Heart left ventricle (tissue), 13 donors: Measurements from ENCODE around the gene STXBP5L.

Source experiments
- CTCF ChIP-seq, 12 donors: fragments of 200-600 bp; sonication (generic) in 4 of 12; IDR thresholded peaks; one replicate each; pipeline versions ENCODE4 v1.5.0 to v1.8.0; 2018 to 2022; ENCODE audit warnings: antibody characterized with exemption in 12 of 12, mild to moderate bottlenecking in 5 of 12
- POLR2A ChIP-seq, 2 donors: fragments of 450-650 bp; IDR thresholded peaks; one replicate each; pipeline ENCODE4 v1.6.1; 2017; ENCODE audit warnings: antibody characterized with exemption in 2 of 2, mild to moderate bottlenecking in 2 of 2, moderate library complexity in 2 of 2
- donor health status: ischemic (EF 13 %, LVEDD 7.1; RV severe dilation, severe dysfunction).
- donor health status: DM: no; HTN: yes; CAD: no.
- donor health status: DM: no; HTN: no; CAD: no.
- donor health status: ischemic (EF 25% LVEDD 6.9; RV normal size, moderate dysfunction).
- donor health status: ischemic (EF 25% LVEDD 5.7; RV mildly dilated, moderate dysfunction).
- donor health status: ischemic (EF 35%, LVEDD 5.7; RV mildly dilated, moderate dysfunction).
- donor health status: nonischemic (EF 11% LVEDD 7.7; RV severe dilation, severe dysfunction).
- donor health status: DM: yes; HTN: yes; CAD: no.
- donor health status: PGD.
- donor health status: ischemic (EF 29% LVEDD 5.4; RV normal size, mild dysfunction).
- donor health status: nonischemic (EF 23%, LVEDD 6.1; RV moderate dilation, normal function).

GRCh38 chr3:121418182-121418581 lies 510.2 kb downstream of the STXBP5L start:
- no peak for TF ChIP-seq CTCF (IDR thresholded peaks at IDR 0.05)
- TF ChIP-seq POLR2A (IDR thresholded peaks at IDR 0.05), result no peak
